GM23338 (cell line): ENCODE results near the gene SLC4A8.

ENCODE experiments used
- ZNF114 ChIP-seq: fragments of 250-450 bp; sonication (Bioruptor Pico); IDR thresholded peaks from 2 replicates; pipeline ENCODE4 v1.5.0; 2020; ENCODE audit warnings: mild to moderate bottlenecking, moderate library complexity
- ZNF331 ChIP-seq: fragments of 250-450 bp; sonication (Bioruptor Pico); IDR thresholded peaks from 2 replicates; pipeline ENCODE4 v1.5.0; 2020; ENCODE audit warnings: low read depth, mild to moderate bottlenecking, moderate library complexity

DNA sequence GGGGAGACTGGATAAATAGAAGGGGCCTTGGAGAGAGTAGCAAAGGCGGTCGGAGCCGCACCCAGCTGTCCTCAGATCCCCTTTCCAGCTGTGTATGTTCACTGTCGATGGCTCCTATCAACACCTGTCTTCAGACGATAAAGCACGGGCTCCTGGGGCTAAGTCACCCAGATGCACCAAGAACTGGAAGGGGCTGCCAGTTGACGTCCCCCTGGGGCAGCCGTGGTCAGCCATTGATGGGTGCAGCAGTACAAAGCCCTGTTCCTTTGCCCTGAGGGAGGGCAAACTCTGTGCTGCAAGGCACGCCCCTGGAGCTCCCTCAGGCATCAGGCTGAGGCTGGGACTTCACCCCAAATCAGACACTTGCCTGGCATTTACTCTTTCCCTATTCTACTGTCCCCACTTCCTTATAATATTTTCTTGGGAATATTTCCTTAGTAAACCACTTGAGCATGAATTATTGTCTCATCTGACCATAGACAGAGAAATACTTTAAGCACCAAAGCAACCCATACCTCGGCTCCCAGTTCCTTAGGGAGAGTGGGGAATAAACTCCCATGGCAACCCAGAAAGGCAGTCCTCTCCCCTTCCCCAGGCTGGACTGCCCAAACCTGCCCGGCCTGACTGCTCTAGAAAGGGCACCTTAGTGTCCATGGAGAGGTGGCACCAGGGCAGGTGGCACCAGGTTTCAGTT lies 106.8 kb downstream of the SLC4A8 start:
- no peak for TF ChIP-seq ZNF331 (CRISPR knock-in tag)
- no peak for TF ChIP-seq ZNF114 (CRISPR knock-in tag)
